Prostate gland (tissue), 2 donors: ENCODE data around the gene TSPAN14.

Experiments
- CTCF ChIP-seq, 4 experiments: fragments of 200-600 bp in 2 of 4; fragments of 450-650 bp in 2 of 4; sonication (generic) in 2 of 4; IDR thresholded peaks; 1 replicate in 3 of 4; 2 replicates in 1 of 4; pipeline ENCODE4 v1.5.1; 2016 to 2019; ENCODE audit warnings: antibody characterized with exemption in 4 of 4, mild to moderate bottlenecking in 2 of 4, moderate library complexity in 2 of 4
- POLR2A ChIP-seq: fragments of 450-650 bp; IDR thresholded peaks from one replicate; pipeline ENCODE4 v1.6.1; 2016; ENCODE audit warnings: antibody characterized with exemption, mild to moderate bottlenecking

GRCh38 chr10:80501913-80502521, 47.9 kb downstream of the TSPAN14 start:
- TF ChIP-seq POLR2A (no peak), CTCF (IDR thresholded peaks at IDR 0.05) (no peak)
